ENCODE data around the gene SELENOO. TPM values are rescaled to one million over a fixed set of nuclear protein-coding genes. Genes with fewer than 3 reads are reported as not detected.

Gene SELENOO
- total RNA-seq, 1 experiment from 2014 or later = 25.1 TPM

GRCh38 chr22:50262973-50263617, 62.3 kb downstream of the SELENOO start:
- Histone ChIP-seq H3K36me3 (no peaks in the 10 kb centered on the region), H3K27ac (no peak overlapping the region), H3K27me3 (replicated peaks) (peaks cover 26% of the 10 kb centered on the region), H3K4me3 (no peak overlapping the region), H3K9me3 (replicated peaks) (peaks cover 9% of the 10 kb centered on the region), H3K4me1 (replicated peaks) (peaks cover 11% of the 10 kb centered on the region)
- no peak for DNase-seq (ENCODE audit: low read depth in 1 of 2, low spot score in 2 of 2)

- H3K9me3 ChIP-seq (replicated peaks) = peaks cover 9% of the 10 kb centered on the region
Observed at GRCh38 chr22:50264104-50264745, 63.4 kb downstream of the SELENOO start.

GRCh38 chr22:50264946-50265669, 64.3 kb downstream of the SELENOO start:
- peaks cover 41% of the 10 kb centered on the region for H3K27me3 ChIP-seq (replicated peaks)
- DNase-seq (ENCODE audit: low read depth in 1 of 2, low spot score in 2 of 2) = no peak
- H3K36me3 ChIP-seq = no peaks in the 10 kb centered on the region
- no peak overlapping the region for H3K27ac ChIP-seq
- peaks cover 11% of the 10 kb centered on the region for H3K4me1 ChIP-seq (replicated peaks)
- H3K4me3 ChIP-seq = no peak overlapping the region
- peaks cover 9% of the 10 kb centered on the region for H3K9me3 ChIP-seq (replicated peaks)

More at GRCh38 chr22:50264104-50264745, 63.4 kb downstream of the SELENOO start:
- H3K27ac ChIP-seq = no peak overlapping the region
- no peaks in the 10 kb centered on the region for H3K36me3 ChIP-seq
- no peak overlapping the region for H3K4me3 ChIP-seq
- DNase-seq (ENCODE audit: low read depth in 1 of 2, low spot score in 2 of 2) = no peak
- peaks cover 36% of the 10 kb centered on the region for H3K27me3 ChIP-seq (replicated peaks)
- peaks cover 11% of the 10 kb centered on the region for H3K4me1 ChIP-seq (replicated peaks)

- H3K4me1 ChIP-seq (replicated peaks) = peaks cover 14% of the 10 kb centered on the region
- no peak overlapping the region for H3K4me3 ChIP-seq
- peaks cover 9% of the 10 kb centered on the region for H3K9me3 ChIP-seq (replicated peaks)
- no peak overlapping the region for H3K27ac ChIP-seq
- H3K36me3 ChIP-seq = no peaks in the 10 kb centered on the region
- peaks cover 44% of the 10 kb centered on the region for H3K27me3 ChIP-seq (replicated peaks)
- no peak for DNase-seq (ENCODE audit: low read depth in 1 of 2, low spot score in 2 of 2)
Observed at GRCh38 chr22:50266994-50267393, 66.2 kb downstream of the SELENOO start.

Other genes starting within 250 kb of the SELENOO start
- 53.0 and 55.8 TPM in 2 replicates for gene PIM3, start 240.2 kb upstream of the SELENOO start, total RNA-seq (2014; rRNA removed; shearing (Covaris generic))
- gene IL17REL, start 188.2 kb upstream of the SELENOO start, total RNA-seq (2014; rRNA removed; shearing (Covaris generic)) = not detected in 2 replicates
- gene TTLL8, start 142.7 kb upstream of the SELENOO start, total RNA-seq (2014; rRNA removed; shearing (Covaris generic)) = not detected in 2 replicates
- gene MLC1, start 115.6 kb upstream of the SELENOO start, total RNA-seq (2014; rRNA removed; shearing (Covaris generic)) = 0.03 and 0.38 TPM in 2 replicates
- gene MOV10L1, start 111.0 kb upstream of the SELENOO start, total RNA-seq (2014; rRNA removed; shearing (Covaris generic)) = 0.97 and 1.7 TPM in 2 replicates
- gene PANX2, start 30.3 kb upstream of the SELENOO start, total RNA-seq (2014; rRNA removed; shearing (Covaris generic)) = 0.13 and 0.58 TPM in 2 replicates
- gene TRABD, start 15.1 kb upstream of the SELENOO start, total RNA-seq (2014; rRNA removed; shearing (Covaris generic)) = 27.0 and 29.1 TPM in 2 replicates
- gene TUBGCP6, start 44.0 kb downstream of the SELENOO start, total RNA-seq (2014; rRNA removed; shearing (Covaris generic)) = 17.4 and 25.0 TPM in 2 replicates
- 15.4 and 30.4 TPM in 2 replicates for gene HDAC10, start 50.3 kb downstream of the SELENOO start, total RNA-seq (2014; rRNA removed; shearing (Covaris generic))
- gene MAPK12, start 60.7 kb downstream of the SELENOO start, total RNA-seq (2014; rRNA removed; shearing (Covaris generic)) = 1.9 and 4.8 TPM in 2 replicates
- 1.3 and 2.2 TPM in 2 replicates for gene MAPK11, start 69.4 kb downstream of the SELENOO start, total RNA-seq (2014; rRNA removed; shearing (Covaris generic))
- 45.9 and 61.7 TPM in 2 replicates for gene PLXNB2, start 106.6 kb downstream of the SELENOO start, total RNA-seq (2014; rRNA removed; shearing (Covaris generic))
- gene DENND6B, start 126.0 kb downstream of the SELENOO start, total RNA-seq (2014; rRNA removed; shearing (Covaris generic)) = 0.06 and 0.47 TPM in 2 replicates
- 62.1 and 69.7 TPM in 2 replicates for gene PPP6R2, start 142.3 kb downstream of the SELENOO start, total RNA-seq (2014; rRNA removed; shearing (Covaris generic))